Activated naive CD4-positive, alpha-beta T cell treated with anti-CD3 and anti-CD28 coated beads for 36 hours (primary cell): Measurements from ENCODE around the gene RCC2. TPM values are rescaled to one million over a fixed set of nuclear protein-coding genes. Genes with fewer than 3 reads are reported as not detected.

Experiments
- CTCF ChIA-PET: fragments of 350-600 bp; sonication (Branson Sonifier 250); formaldehyde crosslinking; loops from one replicate; lab custom pipeline; 2021; ENCODE audit warnings: antibody characterized with exemption; lab: Charles Lee
- DNase-seq: peaks from one replicate; pipeline ENCODE4 v3.0.0-alpha.2; 2020
- H3K27ac Mint-ChIP-seq: one replicate; pipeline ENCODE4 v1.8.0; 2021; ENCODE audit warnings: mild to moderate bottlenecking, mixed read lengths
- H3K27me3 Mint-ChIP-seq: one replicate; pipeline ENCODE4 v1.8.0; 2021; ENCODE audit warnings: low read depth, mixed read lengths
- H3K36me3 Mint-ChIP-seq: one replicate; pipeline ENCODE4 v1.8.0; 2021; ENCODE audit warnings: low read depth, mixed read lengths
- H3K4me1 Mint-ChIP-seq: one replicate; pipeline ENCODE4 v1.8.0; 2021; ENCODE audit warnings: low read depth, mixed read lengths
- H3K4me3 Mint-ChIP-seq: one replicate; pipeline ENCODE4 v1.8.0; 2021; ENCODE audit warnings: mild to moderate bottlenecking, moderate library complexity, mixed read lengths
- H3K9me3 Mint-ChIP-seq: one replicate; pipeline ENCODE4 v1.8.0; 2021; ENCODE audit warnings: mixed read lengths
- intact Hi-C: fragments of 100-400 bp; cut with micrococcal nuclease; formaldehyde crosslinking; loops from one replicate; pipeline ENCODE4 v1.15.1; 2023
- total RNA-seq, 2 experiments: library from RNA; stranded (reverse); gene quantifications; one replicate each; pipeline ENCODE4 v1.2.3, GENCODE V29; 2021

RCC2 gene
- total RNA-seq, 2 experiments from 2014 or later, result 130 to 132 TPM

DNA sequence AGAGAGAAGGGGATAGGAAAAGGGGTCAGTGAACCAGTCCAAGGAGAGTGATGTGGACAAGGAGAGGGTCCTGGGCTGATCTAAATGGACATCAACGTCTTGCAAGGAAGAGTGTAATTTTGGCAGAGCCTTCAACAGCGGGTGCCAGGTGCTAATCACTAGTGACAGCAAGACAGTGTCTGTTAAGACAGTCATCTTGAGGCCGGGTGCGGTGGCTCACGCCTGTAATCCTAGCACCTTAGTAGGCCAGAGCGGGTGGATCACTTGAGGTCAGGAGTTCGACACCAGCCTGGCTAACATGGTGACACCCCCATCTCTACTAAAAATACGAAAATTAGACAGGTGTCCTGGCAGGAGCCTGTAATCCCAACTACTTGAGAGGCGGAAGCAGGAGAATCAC, 79.7 kb downstream of the RCC2 start:
- H3K9me3 Mint-ChIP-seq, result no peaks in the 10 kb centered on the region
- H3K4me3 Mint-ChIP-seq, result no peak overlapping the region
- H3K27ac Mint-ChIP-seq, result no peak overlapping the region
- DNase-seq, result no peak
- intact Hi-C loops, result no loop called here
- CTCF ChIA-PET, result no interaction called here
- H3K4me1 Mint-ChIP-seq, result peaks cover 12% of the 10 kb centered on the region
- no peaks in the 10 kb centered on the region for H3K27me3 Mint-ChIP-seq
- H3K36me3 Mint-ChIP-seq, result no peaks in the 10 kb centered on the region

DNA sequence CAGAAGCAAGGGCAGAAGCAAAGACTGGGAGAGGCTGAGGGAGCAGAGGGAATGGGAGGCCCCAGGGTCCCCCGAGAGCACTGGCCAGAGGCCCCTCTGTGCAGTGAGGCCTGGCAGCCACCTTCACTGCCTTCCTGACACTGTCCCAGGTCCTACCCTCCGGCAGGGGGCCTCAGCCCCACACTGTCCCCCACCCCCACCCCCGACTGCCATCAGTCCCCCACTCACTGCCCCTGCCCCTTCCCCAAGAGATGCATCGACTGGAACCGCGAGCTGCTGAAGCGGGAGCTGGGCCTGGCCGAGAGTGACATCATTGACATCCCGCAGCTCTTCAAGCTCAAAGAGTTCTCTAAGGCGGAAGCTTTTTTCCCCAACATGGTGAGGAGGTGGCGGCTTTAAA, 80.4 kb downstream of the RCC2 start:
- Mint-ChIP-seq H3K4me3 (no peak overlapping the region), H3K27me3 (no peaks in the 10 kb centered on the region), H3K36me3 (no peaks in the 10 kb centered on the region), H3K27ac (no peak overlapping the region), H3K4me1 (peaks cover 12% of the 10 kb centered on the region), H3K9me3 (no peaks in the 10 kb centered on the region)
- CTCF ChIA-PET, result no interaction called here
- intact Hi-C loops, result no loop called here
- no peak for DNase-seq

- no peak for DNase-seq
- intact Hi-C loops, result no loop called here
- H3K4me3 Mint-ChIP-seq, result no peak overlapping the region
- CTCF ChIA-PET, result no interaction called here
- H3K36me3 Mint-ChIP-seq, result no peaks in the 10 kb centered on the region
- no peak overlapping the region for H3K27ac Mint-ChIP-seq
- H3K27me3 Mint-ChIP-seq, result no peaks in the 10 kb centered on the region
- H3K4me1 Mint-ChIP-seq, result peaks cover 12% of the 10 kb centered on the region
- no peaks in the 10 kb centered on the region for H3K9me3 Mint-ChIP-seq
Observed at GRCh38 chr1:17358557-17358956, 80.9 kb downstream of the RCC2 start.

Other genes with a start within 250 kb of the RCC2 start
- not detected for gene PADI1, start 234.5 kb downstream of the RCC2 start, total RNA-seq
- gene PADI3, start 190.6 kb downstream of the RCC2 start, total RNA-seq, result not detected
- gene PADI4, start 131.5 kb downstream of the RCC2 start, total RNA-seq, result 1 to 10 TPM; 1.5 to 1.8 TPM
- not detected for gene PADI6, start 67.5 kb downstream of the RCC2 start, total RNA-seq
- gene ARHGEF10L, start 100.0 kb upstream of the RCC2 start, total RNA-seq, result not detected